ENCODE data around the gene ELF2.

GRCh38 chr4:139053909-139054308, 123.1 kb downstream of the ELF2 start:
- TF ChIP-seq CTCF (IDR thresholded peaks at IDR 0.05) (no peak), POLR2A (IDR thresholded peaks at IDR 0.05) (no peak), POLR2AphosphoS5 (IDR thresholded peaks at IDR 0.05) (no peak)
